ENCODE data around the gene ROBO1.

DNA sequence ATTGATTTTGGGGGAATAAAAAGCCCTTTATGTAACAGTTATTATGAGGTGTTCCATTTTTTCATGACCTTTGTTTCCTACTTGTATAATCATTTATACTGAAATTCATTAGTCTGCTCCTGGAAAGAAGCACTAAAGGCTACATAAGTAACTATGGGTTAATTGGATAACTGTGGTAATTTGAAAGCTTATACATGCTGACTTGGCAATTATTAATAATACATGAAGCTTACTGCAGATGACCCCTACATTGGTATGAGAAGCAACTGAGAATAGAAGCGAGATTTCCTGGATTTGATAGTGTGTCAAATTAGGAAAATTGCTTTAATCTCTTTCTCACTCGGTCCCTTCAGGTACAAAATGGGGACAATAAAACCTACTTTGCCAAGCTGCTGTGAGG, 658.0 kb downstream of the ROBO1 start:
- TF ChIP-seq, protein P1, sequence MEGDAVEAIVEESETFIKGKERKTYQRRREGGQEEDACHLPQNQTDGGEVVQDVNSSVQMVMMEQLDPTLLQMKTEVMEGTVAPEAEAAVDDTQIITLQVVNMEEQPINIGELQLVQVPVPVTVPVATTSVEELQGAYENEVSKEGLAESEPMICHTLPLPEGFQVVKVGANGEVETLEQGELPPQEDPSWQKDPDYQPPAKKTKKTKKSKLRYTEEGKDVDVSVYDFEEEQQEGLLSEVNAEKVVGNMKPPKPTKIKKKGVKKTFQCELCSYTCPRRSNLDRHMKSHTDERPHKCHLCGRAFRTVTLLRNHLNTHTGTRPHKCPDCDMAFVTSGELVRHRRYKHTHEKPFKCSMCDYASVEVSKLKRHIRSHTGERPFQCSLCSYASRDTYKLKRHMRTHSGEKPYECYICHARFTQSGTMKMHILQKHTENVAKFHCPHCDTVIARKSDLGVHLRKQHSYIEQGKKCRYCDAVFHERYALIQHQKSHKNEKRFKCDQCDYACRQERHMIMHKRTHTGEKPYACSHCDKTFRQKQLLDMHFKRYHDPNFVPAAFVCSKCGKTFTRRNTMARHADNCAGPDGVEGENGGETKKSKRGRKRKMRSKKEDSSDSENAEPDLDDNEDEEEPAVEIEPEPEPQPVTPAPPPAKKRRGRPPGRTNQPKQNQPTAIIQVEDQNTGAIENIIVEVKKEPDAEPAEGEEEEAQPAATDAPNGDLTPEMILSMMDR (optimal IDR thresholded peaks at IDR 0.05 in 1 of 3, IDR thresholded peaks at IDR 0.05 in 1 of 3, conservative IDR thresholded peaks at IDR 0.05 in 1 of 3; ENCODE audit: extremely low read depth in 1 of 3, insufficient read depth in 2 of 3, low read length in 3 of 3), result no peak
- TF ChIP-seq EZH2 (IDR thresholded peaks at IDR 0.05; ENCODE audit: low read length), result no peak
